Measurements from ENCODE around the gene KRT16.
"Not testable (repeated sequence)": the region's sequence is repeated elsewhere in the genome, so short reads cannot be mapped to it uniquely, and the experiment has no call there.

The KRT16 gene

GRCh38 chr17:41628073-41628370 lies 15.5 kb upstream of the KRT16 start:
- DNase-seq (ENCODE audit: low read depth), result not testable (repeated sequence)

GRCh38 chr17:41627316-41628072 lies 14.9 kb upstream of the KRT16 start:
- DNase-seq (ENCODE audit: low read depth), result no peak

GRCh38 chr17:41626914-41627295 lies 14.3 kb upstream of the KRT16 start:
- DNase-seq (ENCODE audit: low read depth), result not testable (repeated sequence)

DNA sequence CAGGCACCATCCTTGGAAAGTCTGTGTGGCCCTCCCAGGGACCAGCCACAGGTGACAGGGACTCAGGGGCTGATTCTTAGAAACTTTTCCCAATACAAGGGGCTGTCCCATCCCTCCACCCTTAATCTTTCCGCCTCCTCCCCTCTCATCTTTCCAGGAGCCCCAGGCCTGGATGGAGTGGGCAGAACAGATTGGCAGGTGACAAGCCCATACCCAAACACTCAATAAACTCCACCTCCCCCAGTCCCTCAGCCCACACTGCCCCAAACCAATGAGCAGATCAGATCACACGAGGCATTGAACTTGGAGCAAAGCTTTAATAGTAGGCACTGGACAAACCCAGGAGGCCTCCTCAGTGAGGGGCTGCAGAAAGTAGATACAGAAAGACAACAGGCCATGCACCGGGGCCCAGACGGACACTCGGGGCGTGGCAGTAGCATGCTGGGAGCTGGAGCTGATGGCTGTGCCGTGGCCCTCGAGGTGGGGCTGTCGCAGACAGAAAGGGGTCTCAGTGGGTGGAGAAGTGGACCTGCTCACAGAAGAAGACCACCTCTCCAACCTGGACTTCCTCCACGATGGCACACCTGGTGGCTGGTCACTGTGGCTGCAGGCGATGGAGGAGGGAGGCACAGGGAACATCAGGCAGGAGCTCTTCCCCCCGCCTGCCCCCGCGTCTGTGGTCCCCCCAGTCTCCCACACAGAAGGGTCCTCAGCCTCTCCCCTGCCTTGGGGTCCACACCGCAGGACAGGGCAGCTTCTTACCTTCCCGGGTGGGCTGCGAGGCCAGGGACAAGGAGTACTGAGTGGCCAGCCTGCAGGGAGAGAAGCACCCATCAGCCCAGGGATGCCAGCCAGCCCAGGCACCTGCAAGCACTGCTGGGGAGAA lies 13.7 kb upstream of the KRT16 start:
- DNase-seq (ENCODE audit: low read depth), result not testable (repeated sequence)

DNA sequence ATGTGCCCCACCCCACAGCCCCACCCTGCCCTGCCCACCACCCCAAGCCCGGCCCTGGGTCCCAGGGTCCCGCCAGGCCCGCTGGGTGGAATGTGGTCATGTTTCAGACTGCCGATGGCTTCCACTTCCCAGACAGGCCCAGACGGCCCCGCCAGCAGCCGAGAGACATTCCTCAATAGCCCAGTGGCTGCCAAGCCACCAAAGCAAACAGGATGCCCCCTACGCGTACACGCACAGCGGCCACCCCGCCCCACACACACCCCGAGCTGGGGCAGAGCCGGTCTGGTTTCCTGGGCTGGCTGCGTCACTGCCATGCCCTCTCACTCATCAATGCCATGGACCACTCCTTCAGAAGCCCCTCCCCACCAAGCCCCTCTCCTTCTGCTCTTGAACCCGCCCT lies 13.0 kb upstream of the KRT16 start:
- no peak for DNase-seq (ENCODE audit: low read depth)

DNA sequence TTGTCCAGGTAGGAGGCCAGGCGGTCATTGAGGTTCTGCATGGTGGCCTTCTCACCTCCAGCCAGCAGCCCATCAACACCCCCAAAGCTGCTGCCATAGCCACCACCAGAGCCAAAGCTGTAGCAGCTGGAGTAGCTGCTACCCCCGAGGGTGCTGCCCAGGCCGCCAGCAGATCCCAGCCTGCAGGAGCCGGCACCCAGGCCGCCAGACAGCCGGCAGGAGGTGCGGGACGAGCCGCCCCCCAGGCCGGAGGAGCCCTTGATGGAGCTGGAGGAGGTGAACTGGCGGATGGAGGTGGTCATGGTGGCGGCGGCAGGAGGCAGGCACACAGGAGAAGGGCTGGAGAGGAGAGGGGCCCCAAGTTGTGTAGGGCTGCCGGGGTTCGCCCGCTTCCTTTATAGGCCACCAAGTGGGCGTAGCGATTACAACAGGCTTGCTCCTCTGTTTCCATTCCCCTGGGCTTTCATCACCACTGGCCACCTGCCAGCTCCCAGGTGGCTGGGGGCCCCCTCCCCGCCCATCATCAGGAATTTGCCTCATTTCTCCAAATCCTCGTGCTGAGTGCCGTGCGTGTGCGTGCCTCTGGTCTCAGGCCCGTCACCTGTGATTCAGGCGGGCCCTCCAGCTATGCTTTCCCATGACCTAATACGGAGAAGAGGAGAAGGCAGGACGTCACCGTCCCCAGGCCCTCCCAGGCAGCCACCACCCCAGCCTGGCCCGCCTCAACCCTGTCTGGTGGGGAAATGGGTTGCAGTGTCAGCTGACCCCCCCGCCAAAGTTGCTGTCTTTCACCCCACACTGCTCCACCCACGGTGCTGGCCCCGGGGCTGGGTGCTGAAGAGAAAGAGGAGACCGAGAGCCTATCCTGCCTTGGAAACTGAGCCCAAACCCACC lies 11.9 kb upstream of the KRT16 start, which contains the start of gene KRT17:
Gene KRT17, minus strand, starts transcription at position 368 of the 894 bp plus-strand sequence. Its CDS starts 66 bp downstream, at position 302.
- DNase-seq (ENCODE audit: low read depth), result no peak

DNA sequence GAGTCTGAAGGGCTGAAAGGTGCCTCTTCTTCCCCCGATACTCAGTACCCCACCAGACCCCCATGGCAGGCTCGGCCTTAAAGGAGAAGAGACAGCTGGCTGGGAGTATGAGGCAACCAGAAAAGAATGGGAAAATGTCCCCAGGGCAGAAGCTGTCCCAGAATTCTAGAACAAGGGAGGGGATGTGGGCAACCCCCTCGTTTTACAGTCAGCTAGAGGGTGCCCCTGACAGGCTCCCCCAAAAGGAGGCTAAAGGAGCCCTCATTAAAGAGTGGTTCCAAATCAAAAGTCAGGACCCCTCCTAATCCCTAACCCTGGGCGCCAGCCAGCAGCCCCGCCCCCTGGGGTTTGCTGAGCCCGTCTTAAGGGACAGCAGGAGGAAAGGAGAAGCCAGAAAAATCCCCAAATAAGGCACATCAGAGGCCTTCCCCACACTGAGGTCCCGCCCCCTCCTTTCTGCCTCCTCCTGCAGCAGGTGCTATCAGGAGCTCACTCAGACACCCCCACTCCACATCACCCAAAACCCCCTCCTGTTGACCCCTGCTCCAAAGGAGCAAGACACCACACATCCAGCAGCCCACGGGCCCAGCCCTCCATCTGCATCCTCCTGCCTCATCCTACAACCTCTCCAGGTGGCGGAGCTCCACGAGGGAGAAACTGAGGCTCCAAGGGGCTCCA lies 10.8 kb upstream of the KRT16 start:
- not testable (repeated sequence) for DNase-seq (ENCODE audit: low read depth)

DNA sequence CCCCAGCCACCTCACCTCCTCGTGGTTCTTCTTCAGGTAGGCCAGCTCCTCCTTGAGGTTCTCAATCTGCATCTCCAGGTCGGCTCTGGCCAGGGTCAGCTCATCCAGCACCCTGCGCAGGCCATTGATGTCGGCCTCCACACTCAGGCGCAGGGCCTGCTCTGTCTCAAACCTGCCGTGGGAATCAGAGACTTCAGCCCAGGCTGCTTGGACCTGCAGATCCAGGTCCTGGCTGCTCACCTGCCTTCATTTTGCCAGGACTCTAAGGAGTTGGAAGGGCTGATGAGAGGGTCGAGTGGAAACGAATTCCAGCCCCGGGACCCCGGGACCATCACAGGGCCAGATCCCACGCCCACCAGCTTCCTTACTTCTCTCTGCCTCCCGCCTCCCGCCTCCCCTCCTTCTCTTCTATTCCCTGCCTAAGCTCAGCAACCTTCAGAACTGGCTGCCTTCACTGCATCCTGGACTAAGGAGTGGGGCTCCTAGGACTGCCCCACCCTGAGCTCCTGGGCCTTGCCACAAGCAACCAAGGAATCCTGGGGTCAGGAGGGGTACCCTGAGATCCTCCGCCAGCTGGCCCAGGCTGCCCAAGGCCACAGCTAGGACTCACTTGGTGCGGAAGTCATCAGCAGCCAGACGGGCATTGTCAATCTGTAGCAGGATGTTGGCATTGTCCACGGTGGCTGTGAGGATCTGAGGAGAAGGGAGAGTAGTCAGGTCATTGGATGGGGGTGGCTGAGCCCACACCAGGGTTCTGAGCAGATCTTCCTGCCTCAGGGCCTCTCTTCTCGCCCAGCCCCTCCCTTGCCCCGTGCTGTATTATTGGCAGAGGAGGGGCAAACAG lies 10.0 kb upstream of the KRT16 start:
- DNase-seq (ENCODE audit: low read depth), result not testable (repeated sequence)

DNA sequence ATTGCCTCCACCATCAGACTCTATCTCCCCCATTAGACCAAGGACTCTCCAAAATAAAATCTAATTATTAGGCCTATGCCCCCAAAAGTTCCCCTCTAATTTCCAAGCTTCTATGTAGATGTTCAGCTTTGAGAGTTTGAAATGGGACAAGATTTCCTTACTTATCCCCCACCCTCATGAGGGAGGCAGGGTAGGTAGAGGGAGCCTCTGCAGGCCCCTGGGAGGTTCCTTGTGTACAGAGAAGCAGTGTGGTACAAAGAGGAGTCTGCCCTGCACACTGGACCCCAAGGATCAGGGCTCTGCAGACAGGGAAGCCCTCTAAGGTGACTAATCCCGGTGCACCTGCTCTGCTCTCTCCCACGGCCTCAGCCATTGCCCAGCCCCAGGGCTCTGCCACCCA lies 9.3 kb upstream of the KRT16 start:
- no peak for DNase-seq (ENCODE audit: low read depth)

DNA sequence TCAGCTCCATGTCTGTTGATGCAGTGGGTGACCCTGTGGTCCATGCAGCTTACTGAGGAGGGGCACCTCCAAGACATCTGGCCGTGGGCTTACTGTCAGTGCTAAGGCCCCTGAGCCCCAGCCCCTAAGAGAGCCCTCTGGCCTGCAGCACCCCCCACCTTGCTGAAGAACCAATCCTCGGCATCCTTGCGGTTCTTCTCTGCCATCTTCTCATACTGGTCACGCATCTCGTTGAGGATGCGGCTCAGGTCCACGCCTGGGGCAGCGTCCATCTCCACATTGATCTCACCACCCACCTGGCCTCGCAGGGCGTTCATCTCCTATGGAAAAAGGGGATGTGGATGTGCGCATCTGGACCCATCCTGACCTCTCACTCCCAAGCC lies 8.9 kb upstream of the KRT16 start:
- DNase-seq (ENCODE audit: low read depth), result not testable (repeated sequence)

- no peak for DNase-seq (ENCODE audit: low read depth)
Observed at GRCh38 chr17:41620583-41621434, 8.2 kb upstream of the KRT16 start.

DNA sequence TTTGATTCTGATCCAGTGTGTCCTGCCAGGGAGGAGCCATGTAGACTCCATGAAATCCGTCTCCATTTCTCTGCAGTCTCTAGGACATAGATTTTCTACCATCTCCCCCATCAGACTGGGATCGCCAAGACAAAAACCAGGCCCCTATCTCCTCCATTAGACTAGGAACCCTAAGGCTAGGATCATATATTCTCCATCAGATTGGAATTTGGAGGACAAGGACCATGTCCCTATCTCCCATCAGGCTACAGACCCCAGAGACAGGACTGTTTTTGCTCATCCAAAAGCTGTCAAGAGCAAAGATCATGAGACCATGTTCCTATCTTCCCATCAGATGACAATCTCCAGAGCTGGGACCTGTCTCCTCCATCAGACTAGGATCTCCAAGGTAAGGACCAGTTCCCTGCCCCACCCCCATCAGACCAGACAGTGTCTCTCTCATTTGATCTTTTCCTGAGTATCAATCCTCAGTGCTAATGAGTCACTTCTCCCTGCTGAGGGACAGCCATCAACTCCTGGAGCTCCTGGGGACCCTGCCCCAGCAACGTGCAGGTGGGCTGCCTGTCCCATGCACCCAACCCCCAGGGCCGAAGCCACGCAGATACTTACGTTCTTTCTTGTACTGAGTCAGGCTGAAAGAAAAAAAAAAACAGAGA lies 7.5 kb upstream of the KRT16 start:
- DNase-seq (ENCODE audit: low read depth), result not testable (repeated sequence)

DNA sequence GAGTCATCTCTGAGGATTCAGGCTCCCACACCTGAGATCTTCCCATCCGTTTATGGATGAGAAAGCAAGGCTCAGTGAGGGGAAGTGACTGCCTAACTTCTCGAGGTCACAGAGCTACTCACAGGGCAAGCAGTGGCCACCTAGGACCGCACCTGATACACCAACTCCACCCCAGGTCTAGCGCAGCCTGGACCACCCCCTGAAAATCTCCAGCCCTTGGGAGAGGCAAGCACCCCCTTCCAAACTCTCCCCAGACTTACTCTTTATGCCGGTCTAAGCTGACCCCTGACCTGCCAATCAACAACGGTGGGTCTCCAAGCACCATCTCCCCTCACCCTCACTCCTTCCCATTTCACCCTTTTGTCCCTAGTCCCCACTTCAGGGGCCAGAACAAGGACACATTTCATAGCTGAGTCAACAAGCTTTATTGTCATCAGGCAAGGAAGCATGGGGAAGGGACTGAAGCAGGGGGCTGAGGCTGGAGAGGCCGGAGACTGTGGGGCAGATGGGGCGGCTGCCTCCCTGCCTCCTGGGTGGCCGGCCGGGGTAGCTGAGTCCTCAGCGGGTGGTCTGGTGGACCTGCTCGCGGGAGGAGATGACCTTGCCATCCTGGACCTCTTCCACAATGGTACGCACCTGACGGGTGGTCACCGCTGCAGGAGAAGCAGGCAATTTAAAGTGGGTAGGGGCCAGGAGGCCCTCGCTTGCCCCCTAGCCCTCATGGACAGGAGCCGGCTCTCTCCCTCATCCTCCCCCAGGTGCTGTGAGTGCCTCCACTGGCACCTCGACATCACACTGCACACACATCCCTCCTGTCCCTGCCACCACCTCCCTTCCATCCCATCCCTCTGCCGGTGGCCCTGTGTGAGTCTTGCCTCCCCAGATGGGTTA lies 6.7 kb upstream of the KRT16 start:
- no peak for DNase-seq (ENCODE audit: low read depth)

- no peak for DNase-seq (ENCODE audit: low read depth)
Observed at GRCh38 chr17:41618341-41619035, 5.9 kb upstream of the KRT16 start.

DNA sequence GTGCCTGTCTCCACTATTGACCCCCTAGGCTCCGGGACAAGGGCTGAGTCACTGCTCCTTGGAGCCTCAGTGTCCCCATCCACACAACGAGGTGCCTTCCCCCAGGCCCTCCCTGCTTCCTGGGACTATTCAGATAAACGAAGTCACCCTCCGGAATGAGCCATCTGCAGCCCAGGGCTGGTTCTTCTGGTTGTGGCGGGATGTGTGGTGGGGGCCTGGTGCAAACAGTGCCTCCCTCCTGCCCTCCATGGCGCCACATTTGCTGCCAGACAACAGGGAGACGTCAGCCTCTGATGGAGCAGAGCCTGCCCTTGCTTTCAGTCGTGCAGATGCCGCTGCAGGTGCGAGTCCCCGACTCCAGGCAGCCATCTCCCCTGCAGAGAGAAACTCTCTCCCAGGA lies 5.1 kb upstream of the KRT16 start:
- no peak for DNase-seq (ENCODE audit: low read depth)

GRCh38 chr17:41617136-41617535 lies 4.6 kb upstream of the KRT16 start:
- DNase-seq (ENCODE audit: low read depth), result no peak

DNA sequence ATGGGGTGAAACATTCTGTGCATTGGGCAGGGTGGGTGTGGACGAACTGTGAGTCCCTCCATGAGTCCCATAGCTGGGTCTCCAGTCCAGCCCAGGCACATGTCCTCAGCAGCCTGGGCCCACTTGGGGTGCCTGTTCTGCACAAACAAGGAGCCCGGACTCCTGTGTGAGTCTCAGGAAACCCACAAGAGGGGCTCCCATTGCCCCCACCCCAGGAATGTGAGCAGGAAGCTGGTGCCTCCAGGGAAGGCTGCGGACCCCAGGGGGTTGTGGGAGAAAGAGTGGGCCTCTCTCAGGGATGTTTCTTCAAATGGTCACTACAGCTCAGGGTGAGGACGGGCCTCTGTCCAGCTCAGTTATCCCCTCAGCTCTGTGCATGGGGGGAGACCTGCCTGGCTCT lies 3.9 kb upstream of the KRT16 start:
- DNase-seq (ENCODE audit: low read depth), result not testable (repeated sequence)

DNA sequence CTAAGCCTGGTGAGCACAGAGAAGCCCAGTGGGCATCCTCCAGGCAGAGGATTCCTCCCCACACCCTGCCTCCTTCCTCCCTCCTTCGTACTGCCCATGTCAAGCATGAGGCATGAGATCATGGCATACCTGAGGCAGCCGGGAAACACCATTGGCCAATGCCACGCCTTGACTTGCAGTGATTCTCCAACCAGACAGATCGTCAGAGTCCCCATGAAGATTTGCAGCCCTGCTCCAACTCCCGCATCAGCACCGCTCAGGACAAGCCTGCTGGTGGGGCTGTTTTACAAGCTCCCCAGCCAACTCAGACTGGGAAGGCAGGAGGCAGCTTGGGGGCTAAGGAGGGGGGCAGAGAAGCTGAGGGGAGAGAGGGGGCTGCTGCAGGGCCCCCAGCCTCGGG lies 2.9 kb upstream of the KRT16 start:
- no peak for DNase-seq (ENCODE audit: low read depth)

Measured in stimulated activated CD8-positive, alpha-beta memory T cell treated with anti-CD3 and anti-CD28 coated beads, Interleukin-12 subunit alpha, Interleukin-12 subunit beta, amount 100 ng/mL, for 1 hour (primary cell).